H54 (cell line): ENCODE data around the gene TSNAX.
A peak's percentile ranks its signal among the peaks of the same experiment; 100 is the strongest.

ENCODE experiments used
- DNase-seq: peaks from one replicate; pipeline ENCODE4 v3.0.0; 2011; ENCODE audit warnings: low spot score, mixed read lengths; ENCODE audit not compliant: insufficient read length
- FAIRE-seq: peaks from 3 replicates; lab custom pipeline; 2011; peaks lifted over from hg19 to GRCh38; lab: Jason Lieb, UNC
- POLR2A ChIP-seq: IDR thresholded peaks from 2 replicates; pipeline ENCODE4 v1.6.1; 2011; ENCODE audit warnings: low read depth, mild to moderate bottlenecking, low read length

Gene TSNAX

GRCh38 chr1:231534703-231535159, 6.3 kb downstream of the TSNAX start:
- FAIRE-seq (no peak), DNase-seq (no peak)
- no peak for TF ChIP-seq POLR2A

- no peak for TF ChIP-seq POLR2A
- FAIRE-seq (no peak), DNase-seq (no peak)
These were observed 7.6 kb downstream of the TSNAX start for GRCh38 chr1:231536099-231536498.

GRCh38 chr1:231540847-231541246, 12.4 kb downstream of the TSNAX start:
- no peak for TF ChIP-seq POLR2A
- no peak for FAIRE-seq
- DNase-seq = no peak

- TF ChIP-seq POLR2A = no peak
- DNase-seq (no peak), FAIRE-seq (no peak)
These were observed 13.4 kb downstream of the TSNAX start for GRCh38 chr1:231541842-231542241.

- TF ChIP-seq POLR2A = no peak
- no peak for FAIRE-seq
These were observed 16.6 kb downstream of the TSNAX start for GRCh38 chr1:231544943-231545592.

GRCh38 chr1:231546693-231547092, 18.2 kb downstream of the TSNAX start:
- DNase-seq (no peak), FAIRE-seq (no peak)
- no peak for TF ChIP-seq POLR2A

More at GRCh38 chr1:231544943-231545592, 16.6 kb downstream of the TSNAX start:
- no peak for DNase-seq

- TF ChIP-seq POLR2A = no peak
- no peak for DNase-seq
- no peak for FAIRE-seq
These were observed 21.4 kb downstream of the TSNAX start for GRCh38 chr1:231549733-231550447.

DNA sequence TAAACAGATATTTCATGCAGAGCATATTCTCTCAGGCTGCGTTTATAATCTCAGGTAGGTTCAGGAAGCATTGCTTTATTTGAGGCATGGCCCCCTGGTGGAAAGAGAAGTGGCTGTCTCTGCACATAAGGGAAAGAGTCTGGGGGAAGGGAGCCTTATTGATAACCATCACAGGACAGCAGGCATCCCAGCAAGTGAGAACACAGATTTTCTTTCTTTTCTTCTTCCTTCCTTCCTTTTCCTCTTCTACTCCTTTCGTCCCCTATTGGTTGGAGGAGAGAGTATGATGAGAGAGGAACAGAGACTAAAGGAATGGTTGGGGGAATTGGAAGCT, 21.9 kb downstream of the TSNAX start:
- FAIRE-seq (no peak), DNase-seq (no peak)
- no peak for TF ChIP-seq POLR2A

GRCh38 chr1:231553320-231553719, 24.9 kb downstream of the TSNAX start:
- DNase-seq (no peak), FAIRE-seq (no peak)
- TF ChIP-seq POLR2A = no peak

GRCh38 chr1:231554969-231555368, 26.5 kb downstream of the TSNAX start:
- no peak for TF ChIP-seq POLR2A
- DNase-seq = no peak
- no peak for FAIRE-seq

GRCh38 chr1:231557411-231557810, 28.9 kb downstream of the TSNAX start:
- DNase-seq = no peak
- no peak for FAIRE-seq
- TF ChIP-seq POLR2A = no peak

- FAIRE-seq (peak; percentile 67), DNase-seq (no peak)
- TF ChIP-seq POLR2A = no peak
These were observed 29.6 kb downstream of the TSNAX start for GRCh38 chr1:231557898-231558707.

GRCh38 chr1:231558708-231559185, 30.3 kb downstream of the TSNAX start:
- DNase-seq = no peak
- FAIRE-seq = peak; percentile 33
- TF ChIP-seq POLR2A = no peak
